Upper lobe of left lung (tissue), 6 donors: ENCODE results near the gene MRPL24. TPM values are rescaled to one million over a fixed set of nuclear protein-coding genes. Genes with fewer than 3 reads are reported as not detected.
A peak's percentile ranks its signal among the peaks of the same experiment; 100 is the strongest.

Experiments used
- ATAC-seq, 2 donors: fragments of 200-7000 bp; cut with Tn5 transposase; one replicate each; pipeline ENCODE4 v1.9.1; 2022; ENCODE audit warnings: mild to moderate bottlenecking in 2 of 2, moderate library complexity in 2 of 2; ENCODE audit not compliant: low FRiP score in 2 of 2
- DNase-seq, 2 donors: peaks; one replicate each; pipeline ENCODE4 v3.0.0-alpha.2; 2019 to 2020
- H3K27ac ChIP-seq, 4 donors: fragments of 200-600 bp; sonication (generic); one replicate each; pipeline ENCODE4 v1.5.1; 2016 to 2019
- H3K27me3 ChIP-seq, 4 donors: fragments of 200-600 bp; sonication (generic); one replicate each; pipeline ENCODE4 v1.5.1; 2017 to 2019
- H3K36me3 ChIP-seq, 4 donors: fragments of 200-600 bp; sonication (generic); one replicate each; pipeline ENCODE4 v1.5.1; 2016 to 2019
- H3K4me1 ChIP-seq, 4 donors: fragments of 200-600 bp; sonication (generic); one replicate each; pipeline ENCODE4 v1.5.1; 2018 to 2019
- H3K4me3 ChIP-seq, 4 donors: fragments of 200-600 bp; sonication (generic); one replicate each; pipeline ENCODE4 v1.5.1; 2017 to 2019; ENCODE audit warnings: mild to moderate bottlenecking in 2 of 4, moderate library complexity in 1 of 4
- H3K9me3 ChIP-seq, 4 donors: fragments of 200-600 bp; sonication (generic); one replicate each; pipeline ENCODE4 v1.5.1; 2018 to 2019
- CTCF ChIP-seq, 6 experiments: fragments of 450-650 bp in 4 of 6; fragments of 200-600 bp in 2 of 6; sonication (generic) in 2 of 6; IDR thresholded peaks; one replicate each; pipeline ENCODE4 v1.5.1; 2016 to 2019; ENCODE audit warnings: antibody characterized with exemption in 6 of 6
- EP300 ChIP-seq, 4 donors: sonication (generic); formaldehyde crosslinking; IDR thresholded peaks; one replicate each; pipeline ENCODE4 v1.5.1; 2017; ENCODE audit warnings: antibody characterized with exemption in 4 of 4, control low read depth in 2 of 4
- POLR2A ChIP-seq, 4 donors: fragments of 450-650 bp; IDR thresholded peaks; one replicate each; pipeline ENCODE4 v1.5.1; 2016 to 2017; ENCODE audit warnings: antibody characterized with exemption in 4 of 4, mild to moderate bottlenecking in 2 of 4
- POLR2AphosphoS5 ChIP-seq, 2 donors: sonication (generic); formaldehyde crosslinking; IDR thresholded peaks; one replicate each; pipeline ENCODE4 v1.5.1; 2017; ENCODE audit warnings: antibody characterized with exemption in 2 of 2
- WGBS, 2 donors: methylation state at CpG; one replicate each; pipeline ENCODE4 v1.1.5; 2017 to 2018; 5-methylcytosine and 5-hydroxymethylcytosine counted together
- total RNA-seq, 6 donors: library from RNA; depleted of rRNA in 4 of 6; stranded (reverse); fragments of >200 nt in 4 of 6; gene quantifications; one replicate each; pipeline versions ENCODE4 v1.1.0 to v1.2.1, GENCODE V29; 2016 to 2021
- donor health status: DM: no; HTN: no; CAD: no; lungs with moderate emphysema.
- donor health status: DM: no; HTN: yes; CAD: no; lungs with severe emphysema.

MRPL24 gene
- total RNA-seq, 6 donors from 2014 or later, result 19.6 to 52.5 (median 40.8) TPM

GRCh38 chr1:156742801-156743200 lies 1.9 kb upstream of the MRPL24 start:
- DNase-seq (no peak), ATAC-seq (no peak)
- WGBS, 2 donors, result 95 to 97% methylated on average over 4 of the region's 4 CpGs
- H3K4me1 ChIP-seq, result peaks cover 39 to 57% (median 43%) of the 10 kb centered on the region in 4 donors
- H3K36me3 ChIP-seq, result peaks cover 10 to 38% (median 32%) of the 10 kb centered on the region in 4 donors
- H3K27ac ChIP-seq, result peak overlapping the region in 1 of 4 donors; percentile 89
- TF ChIP-seq POLR2AphosphoS5 (IDR thresholded peaks at IDR 0.05) (no peak), CTCF (IDR thresholded peaks at IDR 0.05) (no peak), POLR2A (IDR thresholded peaks at IDR 0.05) (no peak), EP300 (IDR thresholded peaks at IDR 0.05) (no peak)
- H3K27me3 ChIP-seq, result no peaks in the 10 kb centered on the region
- no peaks in the 10 kb centered on the region for H3K9me3 ChIP-seq
- H3K4me3 ChIP-seq, result no peak overlapping the region

GRCh38 chr1:156742017-156742416 lies 1.1 kb upstream of the MRPL24 start:
- Histone ChIP-seq H3K36me3 (peaks cover 10 to 46% (median 37%) of the 10 kb centered on the region in 4 donors), H3K4me3 (no peak overlapping the region), H3K9me3 (no peaks in the 10 kb centered on the region), H3K4me1 (peaks cover 33 to 49% (median 37%) of the 10 kb centered on the region in 4 donors), H3K27ac (peak overlapping the region in 3 of 4 donors; percentile 83 to 89 (median 85)), H3K27me3 (no peaks in the 10 kb centered on the region)
- ATAC-seq, result no peak
- no peak for TF ChIP-seq POLR2AphosphoS5 (IDR thresholded peaks at IDR 0.05)
- TF ChIP-seq POLR2A (IDR thresholded peaks at IDR 0.05), result no peak
- no peak for TF ChIP-seq EP300 (IDR thresholded peaks at IDR 0.05)
- WGBS, 2 donors, result 80 to 87% methylated on average over 3 of the region's 3 CpGs
- DNase-seq, result no peak

- Histone ChIP-seq H3K4me3 (peak overlapping the region in 3 of 4 donors; percentile 65 to 74 (median 73)), H3K36me3 (peaks cover 10 to 51% (median 38%) of the 10 kb centered on the region in 4 donors), H3K4me1 (peaks cover 30 to 44% (median 34%) of the 10 kb centered on the region in 4 donors), H3K27me3 (no peaks in the 10 kb centered on the region), H3K9me3 (no peaks in the 10 kb centered on the region), H3K27ac (peak overlapping the region; percentile 77 to 89 (median 84))
- ATAC-seq (no peak), DNase-seq (no peak)
- TF ChIP-seq POLR2A (IDR thresholded peaks at IDR 0.05) (peak in 1 of 4 donors; percentile 2), EP300 (IDR thresholded peaks at IDR 0.05) (no peak), CTCF (IDR thresholded peaks at IDR 0.05) (no peak)
- WGBS, 2 donors, result 49 to 50% methylated on average over 8 of the region's 8 CpGs
Measured at GRCh38 chr1:156741481-156741983, 644 bp upstream of the MRPL24 start.

- Histone ChIP-seq H3K4me1 (peaks cover 17 to 32% (median 22%) of the 10 kb centered on the region in 4 donors), H3K4me3 (peak overlapping the region; percentile 65 to 83 (median 74)), H3K27ac (peak overlapping the region; percentile 51 to 89 (median 70)), H3K36me3 (peaks cover 10 to 61% (median 42%) of the 10 kb centered on the region in 4 donors), H3K27me3 (no peaks in the 10 kb centered on the region), H3K9me3 (no peaks in the 10 kb centered on the region)
- TF ChIP-seq POLR2A (IDR thresholded peaks at IDR 0.05) (no peak), EP300 (IDR thresholded peaks at IDR 0.05) (no peak), CTCF (IDR thresholded peaks at IDR 0.05) (no peak), POLR2AphosphoS5 (IDR thresholded peaks at IDR 0.05) (no peak)
- ATAC-seq (peak; percentile 0 to 1), DNase-seq (no peak)
- 19 to 28% methylated on average over 6 to 7 of the region's 7 CpGs for WGBS, 2 donors
Measured at GRCh38 chr1:156740237-156740740, 599 bp downstream of the MRPL24 start.

- Histone ChIP-seq H3K9me3 (no peaks in the 10 kb centered on the region), H3K36me3 (peaks cover 8 to 54% (median 36%) of the 10 kb centered on the region in 4 donors), H3K4me1 (peaks cover 15 to 22% (median 16%) of the 10 kb centered on the region in 4 donors), H3K27ac (no peak overlapping the region), H3K27me3 (no peaks in the 10 kb centered on the region), H3K4me3 (no peak overlapping the region)
- TF ChIP-seq POLR2AphosphoS5 (IDR thresholded peaks at IDR 0.05) (no peak), EP300 (IDR thresholded peaks at IDR 0.05) (no peak)
- WGBS, 2 donors, result 87 to 94% methylated on average over 2 of the region's 2 CpGs
- DNase-seq, result no peak
- no peak for ATAC-seq
Measured at GRCh38 chr1:156738916-156739315, 2.0 kb downstream of the MRPL24 start.
